GM19351 (cell line): ENCODE measurements around the gene METTL21A.

Source experiments
- ATAC-seq: cut with Tn5 transposase; IDR thresholded peaks from one replicate; pipeline ENCODE4 v1.9.1; 2021; ENCODE audit warnings: mild to moderate bottlenecking, moderate library complexity; ENCODE audit not compliant: unreplicated experiment

Gene METTL21A

DNA sequence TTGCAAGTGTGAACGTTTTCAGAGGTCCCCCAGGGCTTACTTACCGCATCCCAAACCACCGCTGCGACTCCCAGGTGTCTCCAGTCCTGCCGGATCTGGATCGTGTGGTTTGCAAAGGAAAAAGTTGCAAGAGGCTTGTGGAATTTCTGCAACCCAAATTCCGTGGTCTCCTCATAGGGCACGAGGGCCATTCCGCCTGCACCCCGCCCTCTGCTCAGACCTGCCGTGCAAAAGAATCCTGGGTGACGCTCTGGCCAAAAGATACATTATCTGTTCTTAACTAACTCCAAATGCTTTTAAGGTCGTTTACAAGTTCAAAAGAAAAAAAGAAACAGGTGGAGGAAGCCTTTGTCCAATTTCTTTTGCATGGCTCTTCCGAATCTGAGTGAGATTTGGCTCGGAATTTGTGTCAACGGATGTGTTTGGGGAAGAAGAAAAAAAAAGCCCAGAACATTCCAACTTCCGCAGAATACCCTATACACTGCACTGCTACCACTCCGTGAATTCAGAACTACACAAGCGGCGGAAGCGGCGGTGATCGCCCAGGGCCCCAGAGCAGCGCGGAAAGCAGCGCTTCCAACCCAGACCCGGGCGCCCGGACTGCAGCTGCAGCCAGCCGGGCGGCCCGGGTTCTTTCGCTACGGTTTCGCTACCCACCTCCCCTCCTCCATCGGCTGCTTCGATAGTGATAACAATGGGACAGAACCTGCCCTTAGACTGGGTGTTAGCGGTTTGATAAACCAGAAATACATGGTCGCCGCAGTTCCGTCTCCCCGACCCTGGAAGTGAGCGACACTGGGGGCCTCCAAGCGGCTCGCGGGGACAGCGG, 795 bp downstream of the METTL21A start:
- ATAC-seq = peak; percentile 35

DNA sequence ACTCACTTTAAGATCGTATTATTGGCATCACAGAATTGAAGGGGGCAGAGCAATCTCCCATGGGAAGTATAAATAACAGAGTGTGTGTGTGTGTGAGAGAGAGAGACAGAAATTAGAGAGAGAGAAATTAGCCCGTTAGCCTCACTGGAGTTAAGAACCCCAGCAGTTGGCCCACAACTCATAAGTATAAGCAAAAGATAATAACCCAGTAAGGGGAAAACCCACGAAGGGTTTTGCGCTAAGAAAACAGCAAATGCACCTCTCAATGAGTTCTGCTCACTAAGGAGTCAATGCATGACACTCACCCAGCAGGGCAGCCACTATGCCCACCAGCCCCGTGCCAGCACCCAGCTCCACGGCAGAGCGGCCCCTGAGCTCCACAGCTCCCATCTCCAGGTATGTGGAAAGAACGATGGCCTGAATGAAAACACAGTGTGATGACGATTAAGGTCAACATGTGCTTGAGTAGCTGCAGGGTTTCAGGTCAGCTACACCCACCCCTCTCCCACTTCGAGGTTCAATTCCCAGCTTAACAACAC, 3.6 kb downstream of the METTL21A start:
- no peak for ATAC-seq

DNA sequence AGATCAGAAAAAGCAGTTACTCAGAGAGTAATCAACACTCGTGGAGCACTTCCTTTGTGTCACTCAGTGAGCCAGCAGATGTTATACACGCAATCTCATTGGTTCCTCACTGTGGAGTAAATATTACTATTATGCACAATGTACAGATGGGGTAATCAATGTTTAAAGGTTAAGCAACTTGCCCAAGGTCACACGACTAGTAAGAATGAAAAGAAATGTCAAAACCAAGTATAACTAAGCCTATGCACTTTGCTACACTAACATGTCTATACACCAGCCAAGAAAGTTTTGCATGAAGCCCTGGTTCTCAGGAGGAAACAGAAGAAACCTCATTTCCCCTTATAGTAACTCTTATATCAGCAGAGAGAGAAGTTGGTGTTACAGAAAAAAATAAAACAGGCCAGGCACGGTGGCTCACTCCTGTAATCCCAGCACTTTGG, 5.4 kb downstream of the METTL21A start:
- peak; percentile 45 for ATAC-seq

DNA sequence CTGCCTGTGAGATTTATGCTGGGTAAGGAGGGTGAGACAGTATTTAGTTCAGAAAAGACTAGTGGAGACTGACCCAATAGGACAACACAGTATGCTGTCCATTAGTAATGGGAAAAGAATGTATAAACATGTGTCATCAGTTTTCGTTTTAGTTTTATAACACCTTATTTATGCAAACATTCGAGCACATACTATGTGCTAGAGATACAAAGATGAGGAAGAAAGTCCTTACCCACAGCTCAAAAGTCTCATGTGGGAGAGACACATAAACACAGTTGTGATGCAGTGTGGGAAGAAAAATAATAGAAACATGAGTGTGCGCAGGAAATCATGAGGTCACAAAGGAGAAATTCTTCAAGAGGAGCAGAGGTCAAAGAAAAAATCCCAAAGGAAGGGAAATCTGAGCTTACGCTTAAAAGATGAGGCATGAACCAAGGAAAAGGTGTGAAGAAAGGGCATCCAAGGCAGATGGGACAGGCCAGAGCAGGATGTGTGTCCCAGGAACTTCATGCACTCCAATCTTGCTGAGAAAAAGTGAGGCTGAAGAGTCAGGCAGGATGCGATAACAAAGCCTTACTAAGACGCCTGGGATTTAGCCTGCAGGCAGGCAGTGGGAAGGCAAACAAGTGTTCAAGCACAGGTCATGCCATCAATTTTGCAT, 8.1 kb downstream of the METTL21A start:
- ATAC-seq = no peak

DNA sequence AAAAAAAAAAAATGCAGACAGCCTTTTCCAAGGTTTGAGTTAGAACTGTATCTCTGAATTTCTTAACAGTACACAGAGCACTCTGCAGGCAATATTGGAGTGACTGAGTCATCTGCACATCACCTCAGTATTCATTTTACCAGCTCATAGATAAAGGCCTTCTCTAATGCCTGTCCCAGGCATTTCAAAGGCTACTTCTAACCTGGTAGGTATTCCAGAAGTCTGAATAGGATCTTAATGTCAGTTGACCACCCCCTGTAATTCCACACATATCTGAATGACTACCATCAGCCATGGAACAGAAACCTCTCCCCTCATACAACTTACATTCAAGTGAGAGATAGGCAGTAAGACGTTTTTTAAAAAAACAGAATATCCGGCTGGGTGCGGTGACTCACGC, 9.0 kb downstream of the METTL21A start:
- ATAC-seq = no peak

DNA sequence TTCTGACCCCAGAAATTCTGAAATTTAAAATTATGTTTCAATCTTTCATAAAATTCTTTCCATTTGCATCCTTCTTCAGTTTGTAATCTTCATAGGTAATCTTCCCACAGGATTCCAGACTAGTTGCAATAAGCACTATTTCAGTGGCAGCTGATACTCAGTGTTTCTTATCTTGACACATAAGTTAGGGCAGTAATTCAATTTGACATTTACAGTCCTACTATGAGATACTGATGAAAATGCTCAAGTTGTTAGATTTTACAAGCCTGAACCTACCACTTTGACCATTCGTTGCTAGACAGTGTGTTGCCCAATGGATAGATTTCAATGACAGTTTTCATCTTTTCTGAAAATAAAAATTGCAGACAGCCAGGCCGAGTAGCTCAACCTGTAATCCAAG, 10.4 kb downstream of the METTL21A start:
- no peak for ATAC-seq

DNA sequence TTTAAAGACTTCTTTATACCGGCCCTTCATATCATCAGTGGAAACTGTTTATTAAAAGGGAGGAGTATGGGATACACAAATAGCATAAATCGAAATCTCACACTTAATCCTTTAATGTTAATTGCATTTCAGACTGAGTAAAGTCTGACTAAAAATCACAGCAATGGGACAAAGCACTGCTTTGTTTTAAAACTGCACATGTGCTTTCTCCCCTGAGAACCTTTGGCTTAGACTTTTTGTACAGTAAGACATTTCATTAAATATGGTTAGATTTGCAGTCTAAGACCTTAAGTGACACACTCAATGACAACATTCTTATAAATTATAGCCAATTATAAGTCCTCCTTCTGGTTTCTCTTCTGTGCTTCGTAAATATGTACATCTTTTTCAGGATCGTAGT, 12.5 kb downstream of the METTL21A start:
- ATAC-seq = no peak

DNA sequence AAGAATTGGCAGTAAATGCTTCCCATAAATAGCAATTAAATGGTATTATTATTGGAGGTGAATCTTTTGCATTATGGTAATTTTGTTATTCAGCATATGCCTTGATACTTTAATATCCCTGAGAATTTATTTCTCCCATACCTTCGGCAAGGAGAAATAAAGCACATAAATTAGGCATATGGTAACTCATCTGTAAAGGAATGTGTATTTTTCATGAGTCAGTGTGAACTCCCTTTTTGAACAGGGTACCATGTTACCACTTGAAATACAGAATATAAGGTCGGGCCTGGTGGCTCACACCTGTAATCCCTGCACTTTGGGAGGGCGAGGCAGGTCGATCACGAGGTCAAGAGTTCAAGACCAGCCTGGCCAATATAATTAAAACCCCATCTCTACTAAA, 18.4 kb downstream of the METTL21A start:
- no peak for ATAC-seq

DNA sequence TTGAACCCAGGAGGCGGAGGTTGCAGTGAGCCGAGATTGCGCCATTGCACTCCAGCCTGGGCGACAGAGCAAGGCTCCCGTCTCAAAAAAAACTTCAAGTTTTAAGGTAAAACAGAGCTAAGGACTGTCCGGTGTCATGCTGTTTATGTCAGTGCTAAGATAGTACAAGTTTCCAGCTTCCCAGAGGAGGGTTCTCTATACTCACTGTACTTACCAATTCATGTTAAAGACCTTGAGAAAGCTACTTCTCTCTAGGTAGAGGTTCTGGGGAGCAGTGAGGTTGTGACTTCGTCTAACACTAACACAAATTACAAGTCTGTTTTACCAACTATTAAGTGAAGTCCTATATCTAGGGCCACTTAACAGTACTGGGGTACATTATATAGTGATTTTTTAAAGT, 18.8 kb downstream of the METTL21A start:
- no peak for ATAC-seq

DNA sequence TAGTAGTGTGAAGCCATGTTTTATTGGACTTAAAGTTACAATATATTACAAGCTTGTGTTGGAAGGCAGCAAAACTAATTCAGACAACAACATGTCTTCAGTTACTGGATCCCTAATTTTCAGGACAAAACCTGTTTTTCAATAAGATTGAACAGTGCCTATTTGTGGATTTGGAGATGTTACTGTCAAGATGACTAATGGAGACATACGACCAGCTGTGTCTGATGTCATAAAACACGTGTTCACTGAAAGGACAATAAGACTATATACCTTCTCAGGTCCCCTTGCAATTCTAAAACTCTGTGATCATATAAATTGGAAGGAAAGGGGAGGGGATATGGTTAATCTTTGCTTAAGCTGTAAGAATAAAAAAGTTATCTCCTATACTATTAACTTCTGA, 21.7 kb downstream of the METTL21A start:
- ATAC-seq = no peak

DNA sequence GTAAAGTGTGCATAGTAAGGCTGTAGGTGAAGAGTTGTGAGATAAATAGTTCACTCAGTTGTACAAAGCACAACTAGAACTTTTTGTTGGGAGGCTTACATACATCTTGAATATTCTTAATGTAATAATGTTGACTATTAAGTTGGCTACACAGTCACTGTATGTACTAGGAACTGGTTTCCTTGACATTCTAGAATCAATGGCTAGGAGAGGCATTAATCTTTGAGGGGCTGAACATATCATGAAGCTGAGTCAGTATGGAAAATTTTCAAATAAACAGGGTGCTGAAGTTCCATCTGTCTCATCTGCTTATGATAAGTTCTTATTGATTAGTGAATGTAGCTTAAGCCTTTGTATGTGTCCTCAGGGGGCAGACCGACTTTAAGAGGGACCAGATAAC, 23.4 kb downstream of the METTL21A start:
- ATAC-seq = no peak

DNA sequence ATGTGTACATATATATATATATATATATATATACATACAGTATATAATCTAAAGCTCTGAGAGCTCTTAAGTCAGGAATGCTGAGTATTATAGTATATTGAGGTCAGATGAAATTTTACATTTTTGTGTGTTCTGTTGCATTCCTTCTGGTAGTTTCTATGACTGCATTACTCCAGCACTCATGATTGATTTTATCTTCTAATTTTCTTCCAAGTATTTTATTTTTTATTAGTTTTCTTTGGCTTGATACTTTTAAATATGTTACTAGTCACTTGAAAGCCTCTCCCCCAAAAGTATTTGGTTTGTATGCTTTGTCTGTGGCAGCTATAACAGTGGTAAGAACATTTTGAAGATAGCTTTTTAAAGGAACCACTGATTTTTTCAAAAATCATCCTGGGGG, 25.0 kb downstream of the METTL21A start:
- ATAC-seq = no peak

DNA sequence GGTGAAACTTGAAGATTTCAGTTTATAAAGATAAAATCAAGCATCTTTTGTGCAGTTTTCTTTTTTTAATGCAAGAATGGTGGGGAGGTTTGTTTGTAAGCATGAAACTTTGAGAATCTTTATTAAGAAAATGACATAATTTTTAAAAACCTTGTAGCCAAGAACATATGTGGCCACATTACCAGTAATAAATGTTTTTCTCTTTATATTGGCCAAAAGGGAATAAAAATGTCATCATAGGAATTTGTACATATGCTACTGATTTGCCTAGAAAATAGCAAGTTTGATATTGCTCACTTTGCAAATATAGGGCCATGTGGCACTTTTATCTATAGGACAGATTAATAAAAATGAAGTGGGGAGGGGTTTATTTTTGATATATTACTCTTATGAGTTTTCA, 25.6 kb downstream of the METTL21A start:
- ATAC-seq = no peak

DNA sequence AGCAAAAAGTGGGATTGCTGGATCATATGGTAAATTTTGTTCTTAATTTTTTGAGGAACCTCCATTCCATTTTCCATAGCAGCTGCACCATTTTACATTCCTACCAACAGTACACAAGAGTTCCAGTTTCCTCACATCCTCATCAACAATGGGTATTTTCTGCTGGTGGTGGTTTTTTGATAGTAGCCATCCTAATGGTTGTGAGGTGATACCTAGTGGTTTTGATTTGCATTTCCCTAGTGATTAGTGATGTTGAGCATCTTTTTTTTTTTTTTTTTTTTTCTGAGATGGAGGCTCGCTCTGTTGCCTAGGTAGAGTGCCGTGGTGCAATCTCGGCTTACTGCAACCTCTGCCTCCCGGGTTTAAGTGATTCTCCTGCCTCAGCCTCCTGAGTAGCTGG, 30.5 kb downstream of the METTL21A start:
- no peak for ATAC-seq

DNA sequence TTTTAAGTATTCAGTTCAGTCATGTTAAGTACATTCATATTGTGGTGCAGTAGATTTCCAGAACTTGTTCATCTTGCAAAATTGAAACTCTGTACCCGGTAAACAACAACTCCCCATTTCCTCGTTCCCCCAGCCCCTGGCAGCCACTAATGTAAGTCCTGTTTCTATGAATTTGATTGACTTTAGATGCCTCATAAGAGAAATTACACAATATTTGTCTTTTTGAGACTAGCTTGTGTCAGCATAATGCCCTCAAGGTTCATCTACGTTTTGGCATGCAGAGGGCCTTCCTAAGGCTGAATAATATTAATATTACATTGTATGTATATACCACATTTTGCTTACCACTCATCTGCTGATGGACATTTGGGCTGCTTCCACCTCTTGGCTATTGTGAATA, 30.9 kb downstream of the METTL21A start:
- no peak for ATAC-seq

DNA sequence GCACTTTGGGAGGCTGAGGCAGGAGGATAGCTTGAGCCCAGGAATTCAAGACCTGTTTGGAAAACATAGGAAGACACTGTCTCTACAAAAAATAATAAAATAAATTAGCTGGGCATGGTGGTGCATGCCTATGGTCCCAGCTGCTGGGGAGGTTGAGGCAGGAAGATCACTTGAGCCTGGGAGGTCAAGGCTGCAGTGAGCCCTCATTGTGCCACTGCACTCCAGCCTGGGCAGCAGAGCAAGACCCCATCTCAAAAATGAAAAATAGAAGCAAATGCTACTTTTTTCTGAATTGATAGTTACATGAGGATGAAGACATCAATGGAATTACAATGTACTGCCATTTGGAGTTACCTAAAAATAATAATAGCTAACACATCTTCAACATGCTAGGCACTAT, 31.9 kb downstream of the METTL21A start:
- no peak for ATAC-seq

DNA sequence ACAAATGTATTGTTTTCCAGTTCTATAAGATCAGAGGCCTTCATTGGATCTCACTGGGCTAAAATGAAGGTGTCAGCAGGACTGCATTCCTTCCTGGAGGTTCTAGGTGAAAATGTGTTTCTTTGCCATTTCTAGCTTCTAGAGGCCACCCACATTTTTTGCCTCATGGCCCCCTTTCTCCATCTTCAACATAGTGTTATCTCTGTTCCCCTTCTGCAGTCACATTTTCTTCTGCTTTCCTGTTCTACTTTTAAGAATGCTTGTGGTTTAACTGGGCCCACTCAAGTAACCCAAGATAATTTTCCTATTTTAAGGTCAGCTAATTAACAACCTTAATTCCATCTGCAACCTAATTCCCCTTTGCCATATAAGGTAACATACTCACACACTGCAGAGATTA, 36.1 kb downstream of the METTL21A start:
- no peak for ATAC-seq

DNA sequence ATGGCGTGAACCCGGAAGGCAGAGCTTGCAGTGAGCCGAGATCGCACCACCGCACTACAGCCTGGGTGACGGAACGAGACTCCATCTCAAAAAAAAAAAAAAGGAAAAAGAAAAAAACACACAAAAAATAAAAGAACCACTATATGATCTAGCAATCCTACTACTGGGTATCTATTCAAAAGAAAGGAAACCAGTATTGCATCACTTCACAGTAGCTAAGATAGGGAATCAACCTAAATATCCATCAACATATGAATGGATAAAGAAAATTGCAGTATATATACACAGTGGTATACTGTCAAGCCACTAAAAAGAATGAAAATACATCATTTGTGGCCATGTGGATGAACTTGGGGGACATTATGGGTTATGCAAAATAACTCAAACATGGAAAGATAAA, 37.9 kb downstream of the METTL21A start:
- no peak for ATAC-seq

DNA sequence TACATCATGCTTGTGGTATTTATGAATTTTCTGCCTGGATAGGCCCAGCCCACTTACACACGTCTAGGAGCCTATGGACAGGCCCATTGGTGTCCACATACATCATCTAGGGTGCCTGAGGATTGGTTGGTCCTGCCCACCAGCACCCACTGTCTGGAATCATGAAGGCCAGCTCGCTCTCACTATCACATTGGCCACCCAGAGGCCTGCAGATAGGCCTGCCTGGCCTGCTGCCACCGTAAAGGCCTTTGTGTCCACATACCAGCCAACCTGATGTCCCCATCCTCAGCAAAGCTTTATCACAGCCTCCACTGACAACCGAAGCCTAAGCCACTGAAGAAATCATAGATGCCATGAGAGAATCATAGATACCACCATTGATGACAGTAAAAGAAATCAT, 40.2 kb downstream of the METTL21A start:
- no peak for ATAC-seq

DNA sequence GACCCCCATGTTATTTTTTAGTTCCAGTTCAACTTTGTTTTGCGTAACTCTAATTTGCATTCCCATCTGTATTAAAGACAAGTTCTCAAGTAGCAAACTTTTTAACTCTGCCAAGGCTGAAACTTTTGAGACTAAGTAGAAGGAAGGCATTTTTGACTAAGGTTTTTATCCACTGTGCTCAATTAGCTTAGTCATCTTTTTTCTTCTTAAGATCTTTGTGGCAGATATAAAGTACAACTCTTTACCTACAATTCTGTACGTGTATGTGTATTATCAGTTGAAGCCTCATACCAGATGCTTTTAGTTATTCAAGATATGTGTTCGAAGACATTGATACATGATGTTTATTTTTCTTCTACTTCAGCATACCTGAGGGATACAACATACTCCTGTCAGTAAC, 53.8 kb downstream of the METTL21A start:
- no peak for ATAC-seq

DNA sequence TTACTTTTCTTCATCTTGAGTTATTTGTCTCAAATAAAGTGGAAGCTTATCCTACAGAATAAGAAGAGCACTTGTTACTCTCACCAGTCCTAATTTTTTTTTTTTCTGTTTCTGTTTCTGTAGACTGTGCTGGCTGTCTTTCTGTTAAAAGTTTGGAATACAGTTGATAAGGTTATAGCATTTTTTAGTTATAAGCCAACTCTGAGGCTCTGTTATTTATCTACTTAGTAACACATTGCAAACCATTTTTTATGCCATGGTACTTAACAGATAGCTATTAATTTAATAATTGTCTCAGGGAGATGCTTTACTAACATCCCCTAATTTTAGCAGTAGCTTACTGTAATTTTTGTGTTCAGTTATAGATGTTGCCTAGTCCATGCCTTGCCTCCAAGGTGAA, 57.5 kb downstream of the METTL21A start:
- no peak for ATAC-seq

DNA sequence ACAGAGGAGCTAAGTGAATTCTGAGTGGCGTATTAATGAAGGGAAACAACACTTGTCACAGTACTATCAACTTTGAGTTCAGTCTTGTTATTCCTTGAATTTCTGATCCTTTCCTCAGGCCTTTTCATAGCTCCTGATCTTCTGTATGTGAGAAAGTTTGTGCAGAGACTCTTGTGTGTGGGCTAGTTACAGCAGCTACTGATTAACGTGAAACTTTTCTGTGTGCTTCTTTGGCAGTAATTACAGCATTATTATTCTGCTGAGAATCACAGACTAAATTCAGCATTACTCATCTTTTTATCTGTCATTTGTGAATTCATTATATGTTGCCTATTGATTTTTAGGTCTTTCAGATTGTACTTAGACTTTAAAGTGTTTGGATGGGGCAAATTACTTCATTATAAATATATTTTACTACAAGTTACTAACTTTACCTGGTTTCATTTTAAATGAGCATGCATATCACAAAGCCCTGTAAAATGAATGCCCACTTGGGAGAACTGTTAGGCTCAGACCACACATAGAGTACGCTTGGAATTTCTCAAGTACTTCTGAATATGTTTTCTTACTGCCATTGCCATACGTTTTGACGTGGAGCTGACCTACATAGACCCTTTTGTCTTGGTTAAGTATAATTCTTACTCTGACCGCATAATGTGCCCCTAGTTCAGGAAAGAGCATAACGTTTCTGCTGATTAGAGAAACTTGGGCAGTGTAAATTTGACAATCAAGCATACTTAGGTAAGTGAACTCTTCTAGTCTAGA, 59.3 kb downstream of the METTL21A start:
- ATAC-seq = no peak
